Kidney (tissue), 14 donors: ENCODE results near the gene SYT4. TPM values are rescaled to one million over a fixed set of nuclear protein-coding genes. Genes with fewer than 3 reads are reported as not detected.

ENCODE experiments used
- DNase-seq, 5 donors: peaks; one replicate each; pipeline ENCODE4 v3.0.0-alpha.2; 2013 to 2020
- FAIRE-seq: peaks from 2 replicates; lab custom pipeline; 2012; peaks lifted over from hg19 to GRCh38; lab: Jason Lieb, UNC
- H3K27ac ChIP-seq, 2 donors: one replicate each; pipeline ENCODE4 v1.7.0; 2013; ENCODE audit warnings: low read depth in 2 of 2, low read length in 2 of 2, inconsistent platforms in 1 of 2
- H3K27me3 ChIP-seq: one replicate; pipeline ENCODE4 v1.7.1; 2013; ENCODE audit warnings: low read length, inconsistent platforms; ENCODE audit not compliant: control insufficient read depth, insufficient read depth
- H3K36me3 ChIP-seq, 3 donors: one replicate each; pipeline versions ENCODE4 v1.7.0 to v1.7.1; 2013; ENCODE audit warnings: low read length in 3 of 3, control low read depth in 1 of 3, inconsistent platforms in 1 of 3; ENCODE audit not compliant: insufficient read depth in 3 of 3, control insufficient read depth in 2 of 3
- H3K4me1 ChIP-seq, 3 donors: one replicate each; pipeline versions ENCODE4 v1.7.0 to v1.7.1; 2013; ENCODE audit warnings: low read length in 3 of 3, inconsistent platforms in 1 of 3, low read depth in 1 of 3; ENCODE audit not compliant: control insufficient read depth in 2 of 3, insufficient read depth in 2 of 3
- H3K4me3 ChIP-seq, 3 donors: one replicate each; pipeline versions ENCODE4 v1.7.0 to v1.8.1; 2013; ENCODE audit warnings: low read length in 3 of 3, control low read depth in 1 of 3, inconsistent platforms in 1 of 3
- H3K9ac ChIP-seq, 3 donors: one replicate each; pipeline versions ENCODE4 v1.7.0 to v1.7.1; 2013; ENCODE audit warnings: low read length in 3 of 3, control low read depth in 1 of 3, inconsistent platforms in 1 of 3
- H3K9me3 ChIP-seq, 3 donors: one replicate each; pipeline versions ENCODE4 v1.7.0 to v1.7.1; 2013; ENCODE audit warnings: low read length in 3 of 3, control low read depth in 1 of 3, inconsistent platforms in 1 of 3; ENCODE audit not compliant: control insufficient read depth in 2 of 3, insufficient read depth in 1 of 3
- CTCF ChIP-seq: IDR thresholded peaks from 3 replicates; pipeline ENCODE4 v1.5.1; 2012; ENCODE audit warnings: mild to moderate bottlenecking, moderate library complexity, borderline replicate concordance; ENCODE audit not compliant: insufficient read depth; ENCODE audit errors: extremely low read depth
- intact Hi-C: fragments of 100-400 bp; cut with DNase I; formaldehyde crosslinking; loops from one replicate; pipeline ENCODE4 v1.11.1; 2022
- polyA plus RNA-seq: library from polyadenylated mRNA; stranded (reverse); fragments of 350-450 nt; fragmentation: Illumina TruSeq; extraction: RNeasy Lipid Tissue Mini Kit (QIAGEN cat#74804); gene quantifications from one replicate; pipeline ENCODE4 v1.2.3, GENCODE V29; 2014; ENCODE audit warnings: low read depth, low replicate concordance; ENCODE audit not compliant: insufficient read depth
- total RNA-seq: library from RNA; stranded (reverse); fragmentation: NEBNext Ultra II Directional; extraction: Animal tissue kit (Norgen Biotek cat#: 25700); gene quantifications from one replicate; pipeline ENCODE4 v1.2.1, GENCODE V29; 2021
- donor health status: control.
- donor health status: control.
- donor health status: control.
- donor health status: control.
- donor health status: control.
- donor health status: DM: yes; HTN: yes; CAD: no.
- donor health status: Normal renal cell carcinoma (clear cell type).

Gene SYT4
- total and polyA plus RNA-seq, 2 donors from 2014 or later, result not detected

GRCh38 chr18:43276491-43276890 is 799 bp downstream of the SYT4 start:
- Histone ChIP-seq H3K27me3 (no peaks in the 10 kb centered on the region), H3K9ac (no peak overlapping the region), H3K36me3 (no peaks in the 10 kb centered on the region), H3K9me3 (no peaks in the 10 kb centered on the region), H3K4me1 (no peaks in the 10 kb centered on the region), H3K4me3 (no peak overlapping the region), H3K27ac (no peak overlapping the region)
- DNase-seq, result no peak
- intact Hi-C loops, result loop anchor here (10.0 kb wide), 2 partner anchors 682 to 982 kb away; no protein-coding TSS in a partner anchor
- TF ChIP-seq CTCF, result no peak
- FAIRE-seq, result no peak

- intact Hi-C loops, result loop anchor here (10.0 kb wide), 2 partner anchors 681 to 981 kb away; no protein-coding TSS in a partner anchor
- Histone ChIP-seq H3K9ac (no peak overlapping the region), H3K27ac (no peak overlapping the region), H3K36me3 (no peaks in the 10 kb centered on the region), H3K27me3 (no peaks in the 10 kb centered on the region), H3K4me1 (no peaks in the 10 kb centered on the region), H3K9me3 (no peaks in the 10 kb centered on the region), H3K4me3 (no peak overlapping the region)
- FAIRE-seq, result no peak
- no peak for TF ChIP-seq CTCF
- DNase-seq, result no peak
Measured at GRCh38 chr18:43275546-43275945, 1.7 kb downstream of the SYT4 start.

- TF ChIP-seq CTCF, result no peak
- Histone ChIP-seq H3K4me3 (no peak overlapping the region), H3K9ac (no peak overlapping the region), H3K36me3 (no peaks in the 10 kb centered on the region), H3K4me1 (no peaks in the 10 kb centered on the region), H3K27me3 (no peaks in the 10 kb centered on the region), H3K27ac (no peak overlapping the region), H3K9me3 (no peaks in the 10 kb centered on the region)
- no peak for DNase-seq
- intact Hi-C loops, result loop anchor here (10.0 kb wide), 2 partner anchors 680 to 980 kb away; no protein-coding TSS in a partner anchor
- no peak for FAIRE-seq
Measured at GRCh38 chr18:43274526-43274925, 2.8 kb downstream of the SYT4 start.
